GM12874 (cell line): Measurements from ENCODE around the gene SFR1.

Experiments used
- TF ChIP-seq, protein P1 (sequence below): IDR thresholded peaks from 2 replicates; pipeline ENCODE4 v1.5.1; 2011; ENCODE audit warnings: low read depth, mild to moderate bottlenecking, control low read depth, low read length, moderate library complexity; ENCODE audit not compliant: insufficient read depth

SFR1 gene

DNA sequence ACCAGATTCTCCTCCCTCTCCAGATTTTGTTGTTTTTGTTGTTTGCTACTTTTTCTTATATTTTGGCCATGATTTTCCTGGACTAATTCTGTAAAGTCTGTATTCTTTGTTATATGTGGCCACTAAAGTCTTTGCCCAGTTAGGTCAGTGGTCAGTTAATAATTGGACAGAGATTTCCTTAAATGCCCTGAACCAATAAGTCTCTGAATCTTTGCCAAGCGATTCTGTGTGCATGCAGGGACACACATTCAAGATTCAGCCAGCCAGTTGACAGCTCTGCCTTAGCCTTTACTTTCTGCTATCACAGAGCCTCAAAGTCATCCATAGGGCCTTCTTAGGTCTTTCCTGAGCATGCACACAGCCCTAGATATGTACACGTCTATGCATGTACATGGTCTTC is 25.3 kb upstream of the SFR1 start:
- TF ChIP-seq, protein P1, sequence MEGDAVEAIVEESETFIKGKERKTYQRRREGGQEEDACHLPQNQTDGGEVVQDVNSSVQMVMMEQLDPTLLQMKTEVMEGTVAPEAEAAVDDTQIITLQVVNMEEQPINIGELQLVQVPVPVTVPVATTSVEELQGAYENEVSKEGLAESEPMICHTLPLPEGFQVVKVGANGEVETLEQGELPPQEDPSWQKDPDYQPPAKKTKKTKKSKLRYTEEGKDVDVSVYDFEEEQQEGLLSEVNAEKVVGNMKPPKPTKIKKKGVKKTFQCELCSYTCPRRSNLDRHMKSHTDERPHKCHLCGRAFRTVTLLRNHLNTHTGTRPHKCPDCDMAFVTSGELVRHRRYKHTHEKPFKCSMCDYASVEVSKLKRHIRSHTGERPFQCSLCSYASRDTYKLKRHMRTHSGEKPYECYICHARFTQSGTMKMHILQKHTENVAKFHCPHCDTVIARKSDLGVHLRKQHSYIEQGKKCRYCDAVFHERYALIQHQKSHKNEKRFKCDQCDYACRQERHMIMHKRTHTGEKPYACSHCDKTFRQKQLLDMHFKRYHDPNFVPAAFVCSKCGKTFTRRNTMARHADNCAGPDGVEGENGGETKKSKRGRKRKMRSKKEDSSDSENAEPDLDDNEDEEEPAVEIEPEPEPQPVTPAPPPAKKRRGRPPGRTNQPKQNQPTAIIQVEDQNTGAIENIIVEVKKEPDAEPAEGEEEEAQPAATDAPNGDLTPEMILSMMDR: no peak

- TF ChIP-seq, protein P1: no peak
Measured at GRCh38 chr10:104098358-104098925, 23.5 kb upstream of the SFR1 start.

DNA sequence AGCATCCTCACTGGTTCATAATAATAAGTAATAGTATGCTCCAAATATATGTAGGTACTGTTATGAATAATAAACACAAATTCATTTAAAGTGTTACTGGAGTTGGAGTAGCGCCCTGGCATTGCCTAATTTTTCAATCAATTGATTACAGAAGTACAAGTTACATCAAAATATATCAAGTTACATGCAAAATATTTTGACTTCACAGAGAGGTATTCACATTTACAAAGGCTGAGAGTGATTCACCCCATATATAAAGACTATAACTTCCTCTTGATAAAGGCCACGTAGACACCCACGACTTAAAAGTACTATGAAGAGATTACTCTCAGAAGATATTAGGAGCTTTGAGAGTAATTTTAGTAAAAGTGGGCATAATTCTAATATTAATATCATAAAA is 22.7 kb upstream of the SFR1 start:
- TF ChIP-seq, protein P1: no peak

DNA sequence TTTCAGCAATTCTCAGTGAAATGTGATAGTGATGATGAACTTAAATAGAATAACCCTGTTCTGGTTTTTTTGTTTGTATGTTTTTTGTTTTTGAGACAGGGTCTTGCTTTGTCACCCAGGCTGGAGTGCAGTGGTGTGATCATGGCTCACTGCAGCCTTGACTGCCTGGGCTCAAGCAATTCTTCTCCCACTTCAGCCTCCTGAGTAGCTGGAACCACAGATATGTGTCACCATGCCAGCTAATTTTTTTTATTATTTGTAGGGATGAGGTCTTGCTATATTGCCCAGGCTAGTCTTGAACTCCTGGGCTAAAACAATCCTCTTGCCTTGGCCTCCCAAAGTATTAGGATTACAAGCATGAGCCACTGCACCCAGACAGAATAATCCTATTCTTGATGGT is 22.0 kb upstream of the SFR1 start:
- TF ChIP-seq, protein P1: no peak

DNA sequence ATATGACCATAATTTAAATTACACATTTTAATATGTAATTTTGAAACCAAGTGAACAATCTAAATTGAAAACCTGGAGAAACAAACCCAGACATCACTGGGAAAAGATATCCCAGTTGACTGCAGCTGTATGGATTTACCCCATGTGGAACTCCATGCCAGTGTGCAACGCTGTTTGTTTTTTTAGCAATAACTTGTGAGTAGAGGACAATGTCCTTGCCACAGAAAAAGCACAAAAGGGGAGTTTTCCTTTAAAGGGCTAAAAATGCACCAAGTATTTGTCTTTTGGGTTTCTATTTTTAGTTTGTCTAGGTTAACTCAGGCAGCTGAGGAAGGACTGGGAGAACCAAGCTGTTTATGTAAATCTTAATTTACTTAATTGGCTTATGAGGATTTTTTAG is 21.2 kb upstream of the SFR1 start:
- TF ChIP-seq, protein P1: no peak

DNA sequence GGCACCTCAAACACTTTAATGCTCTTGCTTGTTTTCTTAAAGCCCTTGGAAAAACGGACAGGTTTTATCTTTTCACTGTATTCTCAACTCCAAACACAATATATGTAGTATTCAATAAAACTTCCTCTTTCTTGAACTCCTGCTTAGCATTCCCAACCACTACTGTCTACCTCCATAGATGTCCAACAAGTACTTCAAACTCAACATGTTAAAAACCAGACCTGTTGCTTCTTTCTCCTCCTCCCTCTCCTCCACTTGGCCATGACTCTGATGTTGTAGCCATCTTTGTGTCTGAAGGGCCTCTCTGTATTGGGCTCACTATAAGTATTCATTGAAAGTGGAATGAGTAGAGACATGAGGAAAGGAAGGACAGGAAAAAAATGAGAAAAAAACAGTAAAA is 20.1 kb upstream of the SFR1 start:
- TF ChIP-seq, protein P1: no peak

DNA sequence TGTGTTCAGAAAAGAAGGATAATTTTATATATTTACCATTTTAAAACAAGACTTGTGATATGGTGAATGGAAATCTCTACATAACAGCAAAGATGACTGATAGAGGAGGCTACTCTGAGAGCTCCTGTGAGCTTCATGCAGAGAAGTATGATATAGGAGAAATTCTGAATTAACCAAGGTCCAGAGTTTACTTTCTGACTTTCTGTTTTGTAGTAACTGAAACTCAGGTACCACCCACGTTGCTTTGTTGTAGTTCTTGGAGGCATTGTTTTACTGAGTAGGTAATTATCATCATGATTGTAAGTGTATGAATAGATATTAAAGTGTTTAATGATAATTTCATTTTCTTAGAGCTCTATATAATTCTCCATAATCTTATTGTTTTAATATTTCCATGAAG is 18.0 kb upstream of the SFR1 start:
- TF ChIP-seq, protein P1: no peak

DNA sequence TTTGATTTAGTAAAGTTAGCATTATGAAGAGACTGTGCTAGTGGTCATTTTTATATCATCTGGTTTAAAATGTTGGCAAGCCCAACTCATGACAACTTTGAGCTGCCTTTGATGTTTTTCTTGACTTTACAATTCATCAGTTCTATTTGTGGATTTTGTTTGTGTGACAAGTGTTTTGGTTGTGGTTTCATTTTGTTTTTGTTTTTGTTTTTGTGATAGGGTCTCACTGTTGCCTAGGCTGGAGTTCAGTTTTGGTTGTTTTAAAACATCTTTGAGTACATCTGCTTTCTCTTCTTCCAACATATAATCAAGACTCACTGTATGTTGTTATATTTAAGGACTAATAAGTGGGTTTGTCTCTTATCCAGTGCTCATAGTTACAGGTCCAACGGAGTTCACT is 17.6 kb upstream of the SFR1 start:
- TF ChIP-seq, protein P1: no peak
